Karpas-422 (cell line): Measurements from ENCODE around the gene HK3. TPM values are rescaled to one million over a fixed set of nuclear protein-coding genes. Genes with fewer than 3 reads are reported as not detected.

Source experiments
- DNase-seq: peaks from one replicate; pipeline ENCODE4 v3.0.0-alpha.2; 2015
- H2AFZ ChIP-seq: fragments of 200-600 bp; sonication (generic); 2 replicates; pipeline ENCODE4 v1.6.1; 2014; ENCODE audit warnings: antibody characterized with exemption, low read length, mixed read lengths
- H3K27ac ChIP-seq: fragments of 200-600 bp; sonication (generic); 2 replicates; pipeline ENCODE4 v1.5.1; 2014; ENCODE audit warnings: mild to moderate bottlenecking, low read length, moderate library complexity
- H3K27me3 ChIP-seq: fragments of 200-600 bp; sonication (generic); 2 replicates; pipeline ENCODE4 v1.6.1; 2014; ENCODE audit warnings: low read length, mixed read lengths
- H3K36me3 ChIP-seq: fragments of 200-600 bp; sonication (generic); 2 replicates; pipeline ENCODE4 v1.6.1; 2014; ENCODE audit warnings: low read length, mixed read lengths; ENCODE audit not compliant: insufficient read depth
- H3K4me1 ChIP-seq: fragments of 200-600 bp; sonication (generic); 2 replicates; pipeline ENCODE4 v1.6.1; 2014; ENCODE audit warnings: mild to moderate bottlenecking, low read length, mixed read lengths
- H3K4me2 ChIP-seq: fragments of 200-600 bp; sonication (generic); 2 replicates; pipeline ENCODE4 v1.6.1; 2014; ENCODE audit warnings: low read length, low read depth, mild to moderate bottlenecking; ENCODE audit not compliant: poor library complexity, severe bottlenecking
- H3K4me3 ChIP-seq: fragments of 200-600 bp; sonication (generic); 2 replicates; pipeline ENCODE4 v1.5.1; 2014; ENCODE audit warnings: mild to moderate bottlenecking, antibody characterized with exemption, low read length, mixed read lengths
- H3K79me2 ChIP-seq: fragments of 200-600 bp; sonication (generic); 2 replicates; pipeline ENCODE4 v1.6.1; 2014; ENCODE audit warnings: mild to moderate bottlenecking, low read length, mixed read lengths
- H3K9ac ChIP-seq: fragments of 200-600 bp; sonication (generic); 2 replicates; pipeline ENCODE4 v1.6.0; 2014; ENCODE audit warnings: low read length
- H3K9me2 ChIP-seq: fragments of 200-600 bp; sonication (generic), shearing (Covaris generic); replicated peaks from 2 replicates; pipeline ENCODE4 v1.6.0; 2014; ENCODE audit warnings: mild to moderate bottlenecking, low read length, moderate library complexity; ENCODE audit not compliant: insufficient read depth
- H3K9me3 ChIP-seq: fragments of 300-700, 200-600 bp; sonication (generic); 2 replicates; pipeline ENCODE4 v1.6.1; 2014; ENCODE audit warnings: low read length, mixed read lengths
- H4K20me1 ChIP-seq: fragments of 200-600 bp; sonication (generic); 2 replicates; pipeline ENCODE4 v1.6.1; 2014; ENCODE audit warnings: mild to moderate bottlenecking, antibody characterized with exemption, low read length, low read depth; ENCODE audit not compliant: insufficient read depth
- total RNA-seq: library from RNA; depleted of rRNA; stranded (reverse); fragments of >200 nt; shearing (Covaris generic); gene quantifications from 2 replicates; pipeline ENCODE4 v1.2.3, GENCODE V29; 2014; ENCODE audit warnings: low replicate concordance; rRNA removed

The HK3 gene, protein sequence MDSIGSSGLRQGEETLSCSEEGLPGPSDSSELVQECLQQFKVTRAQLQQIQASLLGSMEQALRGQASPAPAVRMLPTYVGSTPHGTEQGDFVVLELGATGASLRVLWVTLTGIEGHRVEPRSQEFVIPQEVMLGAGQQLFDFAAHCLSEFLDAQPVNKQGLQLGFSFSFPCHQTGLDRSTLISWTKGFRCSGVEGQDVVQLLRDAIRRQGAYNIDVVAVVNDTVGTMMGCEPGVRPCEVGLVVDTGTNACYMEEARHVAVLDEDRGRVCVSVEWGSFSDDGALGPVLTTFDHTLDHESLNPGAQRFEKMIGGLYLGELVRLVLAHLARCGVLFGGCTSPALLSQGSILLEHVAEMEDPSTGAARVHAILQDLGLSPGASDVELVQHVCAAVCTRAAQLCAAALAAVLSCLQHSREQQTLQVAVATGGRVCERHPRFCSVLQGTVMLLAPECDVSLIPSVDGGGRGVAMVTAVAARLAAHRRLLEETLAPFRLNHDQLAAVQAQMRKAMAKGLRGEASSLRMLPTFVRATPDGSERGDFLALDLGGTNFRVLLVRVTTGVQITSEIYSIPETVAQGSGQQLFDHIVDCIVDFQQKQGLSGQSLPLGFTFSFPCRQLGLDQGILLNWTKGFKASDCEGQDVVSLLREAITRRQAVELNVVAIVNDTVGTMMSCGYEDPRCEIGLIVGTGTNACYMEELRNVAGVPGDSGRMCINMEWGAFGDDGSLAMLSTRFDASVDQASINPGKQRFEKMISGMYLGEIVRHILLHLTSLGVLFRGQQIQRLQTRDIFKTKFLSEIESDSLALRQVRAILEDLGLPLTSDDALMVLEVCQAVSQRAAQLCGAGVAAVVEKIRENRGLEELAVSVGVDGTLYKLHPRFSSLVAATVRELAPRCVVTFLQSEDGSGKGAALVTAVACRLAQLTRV
- not detected in 2 replicates for total RNA-seq

DNA sequence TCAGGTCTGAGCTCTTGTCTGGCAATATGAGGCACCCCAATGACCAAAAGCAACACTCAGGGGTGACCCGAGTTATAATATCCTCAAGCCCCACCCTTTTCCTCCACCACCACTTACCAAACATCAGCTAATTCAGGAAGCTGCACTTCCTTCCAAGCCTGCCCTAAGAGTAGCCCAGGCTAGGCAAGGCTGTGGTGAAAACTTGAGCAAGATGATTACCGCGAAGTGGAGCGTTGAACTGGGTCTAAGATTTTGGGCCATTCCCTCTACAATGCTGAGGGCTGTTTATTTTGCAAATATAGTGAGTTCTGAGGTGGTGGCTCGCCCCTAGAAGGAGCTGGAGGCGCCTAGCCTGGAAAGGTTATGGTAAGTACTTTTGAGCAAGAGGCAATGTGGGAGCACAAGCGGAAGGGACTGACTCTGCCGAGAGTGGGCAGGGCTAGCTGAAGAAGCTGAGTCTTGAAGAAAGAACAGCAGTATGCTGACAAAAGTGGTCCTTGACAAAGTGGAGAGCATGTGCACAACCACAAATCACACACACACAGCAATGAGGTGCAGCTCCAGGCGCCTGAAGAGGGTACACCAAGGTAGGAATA, at the start of gene HK3:
TSS of gene HK3 (minus strand) at position 51 of the 596 bp plus-strand sequence. CDS start 3,187 bp downstream, outside the sequence.
- H4K20me1 ChIP-seq = peaks cover 11% of the 10 kb centered on the region; the same call in 1 of the 2 replicates
- H3K4me1 ChIP-seq = no peaks in the 10 kb centered on the region
- H3K79me2 ChIP-seq = no peaks in the 10 kb centered on the region
- no peak for DNase-seq
- H3K4me2 ChIP-seq = no peak within 1 kb of the TSS
- H3K9me2 ChIP-seq = no peaks in the 10 kb centered on the region
- H3K27ac ChIP-seq = no peak within 1 kb of the TSS
- no peak within 1 kb of the TSS for H3K4me3 ChIP-seq
- H3K9ac ChIP-seq = no peak within 1 kb of the TSS
- H3K27me3 ChIP-seq = no peaks in the 10 kb centered on the region
- H2AFZ ChIP-seq = no peak within 1 kb of the TSS
- no peaks in the 10 kb centered on the region for H3K9me3 ChIP-seq
- H3K36me3 ChIP-seq = peaks cover 12% of the 10 kb centered on the region; the same call in 1 of the 2 replicates

DNA sequence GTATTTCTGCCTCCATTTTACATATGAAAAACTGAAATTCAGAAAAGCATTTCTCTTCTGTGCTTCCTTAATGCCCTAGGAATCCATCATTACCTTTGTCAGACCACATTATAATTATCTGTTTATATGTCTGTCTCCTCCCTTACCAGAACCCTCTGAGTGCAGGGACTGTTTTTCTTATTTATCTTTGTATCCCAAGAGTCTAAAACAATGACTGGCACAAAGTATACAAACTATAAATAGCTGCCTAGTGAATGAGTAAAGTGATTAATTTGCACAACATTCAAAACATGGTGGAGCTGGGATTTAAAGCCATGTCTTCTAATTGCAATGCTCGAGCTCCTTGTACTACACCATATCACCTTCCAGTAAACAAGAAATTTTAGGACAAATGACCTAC, 49.3 kb upstream of the HK3 start:
- peaks cover 41% of the 10 kb centered on the region; the same call in 1 of the 2 replicates for H3K36me3 ChIP-seq
- no peak overlapping the region for H3K27ac ChIP-seq
- H3K79me2 ChIP-seq = peaks cover 19% of the 10 kb centered on the region
- H4K20me1 ChIP-seq = no peaks in the 10 kb centered on the region
- H3K4me1 ChIP-seq = no peaks in the 10 kb centered on the region
- no peak overlapping the region for H3K9ac ChIP-seq
- no peaks in the 10 kb centered on the region for H3K9me3 ChIP-seq
- no peak for DNase-seq
- no peak overlapping the region for H3K4me2 ChIP-seq
- H3K27me3 ChIP-seq = no peaks in the 10 kb centered on the region
- no peak overlapping the region for H3K4me3 ChIP-seq
- no peak overlapping the region for H2AFZ ChIP-seq
- H3K9me2 ChIP-seq = no peaks in the 10 kb centered on the region

DNA sequence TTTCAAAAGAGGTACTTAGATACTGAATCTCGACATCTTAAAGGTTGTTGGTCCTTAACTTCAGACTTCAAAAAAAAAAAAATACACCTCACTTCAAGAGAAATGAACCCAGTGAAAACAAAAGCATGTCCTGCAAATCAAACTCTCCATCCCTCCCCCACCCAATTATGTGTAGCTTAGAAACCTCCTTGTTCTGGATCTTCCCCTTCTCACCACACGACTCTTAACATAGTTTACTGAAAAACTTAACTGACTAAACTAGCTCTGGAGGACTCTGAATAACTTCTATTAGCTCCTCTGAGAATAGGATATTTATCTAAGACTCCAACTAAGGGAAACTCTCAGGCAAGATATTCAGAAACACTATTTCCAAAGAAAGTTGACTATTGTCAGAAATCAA, 48.7 kb upstream of the HK3 start:
- H3K9me2 ChIP-seq = no peaks in the 10 kb centered on the region
- H3K9me3 ChIP-seq = no peaks in the 10 kb centered on the region
- H2AFZ ChIP-seq = no peak overlapping the region
- no peak overlapping the region for H3K9ac ChIP-seq
- peaks cover 47% of the 10 kb centered on the region; the same call in 1 of the 2 replicates for H3K36me3 ChIP-seq
- no peak overlapping the region for H3K27ac ChIP-seq
- H4K20me1 ChIP-seq = no peaks in the 10 kb centered on the region
- no peak for DNase-seq
- no peaks in the 10 kb centered on the region for H3K4me1 ChIP-seq
- no peak overlapping the region for H3K4me3 ChIP-seq
- H3K27me3 ChIP-seq = no peaks in the 10 kb centered on the region
- peaks cover 22% of the 10 kb centered on the region for H3K79me2 ChIP-seq
- no peak overlapping the region for H3K4me2 ChIP-seq

DNA sequence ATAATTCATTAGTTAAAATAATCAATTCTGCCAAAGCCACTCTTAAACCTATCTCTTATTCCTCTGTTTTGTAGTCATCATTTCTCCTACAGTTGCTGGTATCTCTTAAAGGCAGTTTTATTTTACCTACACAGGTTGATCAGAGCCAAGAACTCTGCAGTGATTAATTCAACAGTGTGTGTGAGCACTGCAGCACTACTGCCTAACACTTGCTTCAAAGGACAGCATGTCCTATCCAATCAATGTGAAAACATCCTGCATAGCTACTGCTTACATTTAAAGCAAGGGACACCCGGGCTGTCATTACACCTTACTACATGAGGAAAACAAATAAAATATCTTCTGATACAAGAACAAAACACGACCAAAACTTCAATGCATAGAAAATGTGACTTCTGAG, 45.1 kb upstream of the HK3 start:
- Histone ChIP-seq H3K27ac (no peak overlapping the region), H3K9me2 (no peaks in the 10 kb centered on the region), H2AFZ (no peak overlapping the region), H3K9ac (no peak overlapping the region), H4K20me1 (no peaks in the 10 kb centered on the region), H3K36me3 (peaks cover 54% of the 10 kb centered on the region; the same call in 1 of the 2 replicates), H3K4me2 (no peak overlapping the region), H3K4me1 (peaks cover 3% of the 10 kb centered on the region; the same call in 1 of the 2 replicates), H3K27me3 (no peaks in the 10 kb centered on the region), H3K4me3 (no peak overlapping the region), H3K9me3 (no peaks in the 10 kb centered on the region), H3K79me2 (peaks cover 33% of the 10 kb centered on the region)
- no peak for DNase-seq

GRCh38 chr5:176943816-176944215, 44.7 kb upstream of the HK3 start:
- Histone ChIP-seq H3K9me2 (no peaks in the 10 kb centered on the region), H3K9me3 (no peaks in the 10 kb centered on the region), H3K79me2 (peaks cover 34% of the 10 kb centered on the region), H3K4me2 (no peak overlapping the region), H3K4me3 (no peak overlapping the region), H3K27ac (no peak overlapping the region), H3K4me1 (peaks cover 3% of the 10 kb centered on the region; the same call in 1 of the 2 replicates), H2AFZ (no peak overlapping the region), H3K36me3 (peaks cover 55% of the 10 kb centered on the region; the same call in 1 of the 2 replicates), H3K9ac (no peak overlapping the region), H4K20me1 (no peaks in the 10 kb centered on the region), H3K27me3 (no peaks in the 10 kb centered on the region)
- DNase-seq = no peak

DNA sequence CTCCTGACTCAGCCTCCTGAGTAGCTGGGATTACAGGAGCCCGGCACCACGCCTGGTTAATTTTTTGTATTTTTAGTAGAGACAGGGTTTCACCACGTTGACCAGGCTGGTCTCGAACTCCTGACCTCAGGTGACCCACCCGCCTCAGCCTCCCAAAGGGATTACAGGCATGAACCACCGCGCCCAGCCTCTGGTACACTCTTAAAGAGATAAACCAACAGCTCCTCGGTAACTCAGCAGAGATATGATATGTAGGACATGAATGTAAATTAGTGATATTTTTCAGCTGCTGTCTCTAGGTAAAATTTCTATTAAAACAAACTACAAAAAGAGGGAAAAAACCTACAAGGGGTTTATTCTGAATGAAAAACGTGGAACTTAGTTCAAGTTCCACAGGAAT, 42.8 kb upstream of the HK3 start:
- no peak overlapping the region for H3K9ac ChIP-seq
- peaks cover 50% of the 10 kb centered on the region; the same call in 1 of the 2 replicates for H3K36me3 ChIP-seq
- H3K27me3 ChIP-seq = no peaks in the 10 kb centered on the region
- H3K9me2 ChIP-seq = no peaks in the 10 kb centered on the region
- no peaks in the 10 kb centered on the region for H3K9me3 ChIP-seq
- H3K4me3 ChIP-seq = no peak overlapping the region
- no peak overlapping the region for H3K4me2 ChIP-seq
- DNase-seq = no peak
- H4K20me1 ChIP-seq = no peaks in the 10 kb centered on the region
- peaks cover 34% of the 10 kb centered on the region for H3K79me2 ChIP-seq
- H3K27ac ChIP-seq = no peak overlapping the region
- H3K4me1 ChIP-seq = peaks cover 3% of the 10 kb centered on the region; the same call in 1 of the 2 replicates
- H2AFZ ChIP-seq = no peak overlapping the region

DNA sequence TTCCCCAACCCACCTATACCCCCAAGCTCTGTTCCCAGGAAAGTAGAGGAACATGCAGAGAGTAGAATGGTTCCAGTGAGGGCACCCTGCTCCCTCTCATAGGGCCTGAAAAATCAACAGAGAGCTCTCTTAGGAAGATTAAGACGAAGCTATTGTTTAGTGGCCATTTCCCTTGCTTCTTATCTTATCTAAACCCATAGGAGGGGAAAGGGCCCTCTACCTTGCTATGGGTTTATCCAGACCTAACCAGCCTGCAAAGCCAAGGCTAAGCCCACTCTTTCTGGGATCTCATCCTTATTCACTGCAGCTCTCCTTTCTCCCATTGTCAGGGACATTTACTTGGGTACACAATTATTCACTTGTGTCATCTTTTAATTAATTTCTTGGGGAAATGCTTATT, 39.3 kb upstream of the HK3 start:
- Histone ChIP-seq H3K79me2 (peaks cover 39% of the 10 kb centered on the region), H3K9ac (no peak overlapping the region), H3K36me3 (peaks cover 38% of the 10 kb centered on the region; the same call in 1 of the 2 replicates), H2AFZ (no peak overlapping the region), H3K27ac (no peak overlapping the region), H3K4me3 (no peak overlapping the region), H3K4me1 (peaks cover 3% of the 10 kb centered on the region; the same call in 1 of the 2 replicates), H3K4me2 (no peak overlapping the region), H4K20me1 (no peaks in the 10 kb centered on the region), H3K9me2 (no peaks in the 10 kb centered on the region), H3K27me3 (no peaks in the 10 kb centered on the region), H3K9me3 (no peaks in the 10 kb centered on the region)
- no peak for DNase-seq
